GM23248 (cell line): ENCODE results near the gene ZFYVE9. TPM values are rescaled to one million over a fixed set of nuclear protein-coding genes. Genes with fewer than 3 reads are reported as not detected.

Experiments
- DNase-seq: peaks from one replicate; pipeline ENCODE4 v3.0.0-alpha.2; 2015
- H2AFZ ChIP-seq: fragments of 200-600 bp; sonication (generic); 2 replicates; pipeline ENCODE4 v1.6.1; 2016; ENCODE audit warnings: antibody characterized with exemption
- H3F3A ChIP-seq: fragments of 200-600 bp; sonication (generic); 2 replicates; pipeline ENCODE4 v1.6.1; 2016; ENCODE audit warnings: mild to moderate bottlenecking, antibody characterized with exemption, mixed run types; ENCODE audit not compliant: insufficient read depth
- H3K27ac ChIP-seq: fragments of 200-600 bp; sonication (generic); 2 replicates; pipeline ENCODE4 v1.5.1; 2016; ENCODE audit warnings: mild to moderate bottlenecking
- H3K27me3 ChIP-seq: fragments of 200-600 bp; sonication (generic); replicated peaks from 2 replicates; pipeline ENCODE4 v1.6.1; 2016; ENCODE audit warnings: mild to moderate bottlenecking; ENCODE audit not compliant: insufficient read depth
- H3K36me3 ChIP-seq: fragments of 200-600 bp; sonication (generic); 2 replicates; pipeline ENCODE4 v1.6.1; 2016; ENCODE audit warnings: low read depth, mild to moderate bottlenecking
- H3K4me1 ChIP-seq: fragments of 200-600 bp; sonication (generic); 2 replicates; pipeline ENCODE4 v1.6.1; 2016; ENCODE audit warnings: mild to moderate bottlenecking; ENCODE audit not compliant: insufficient read depth
- H3K4me2 ChIP-seq: fragments of 200-600 bp; sonication (generic); one replicate; pipeline ENCODE4 v1.6.1; 2016; ENCODE audit warnings: mild to moderate bottlenecking; ENCODE audit not compliant: unreplicated experiment
- H3K4me3 ChIP-seq: fragments of 200-600 bp; sonication (generic); 2 replicates; pipeline ENCODE4 v1.5.1; 2016; ENCODE audit warnings: mild to moderate bottlenecking
- H3K79me2 ChIP-seq: fragments of 200-600 bp; sonication (generic); 2 replicates; pipeline ENCODE4 v1.6.1; 2016; ENCODE audit warnings: mild to moderate bottlenecking; ENCODE audit not compliant: insufficient read depth
- H3K9ac ChIP-seq: fragments of 200-600 bp; sonication (generic); 2 replicates; pipeline ENCODE4 v1.6.1; 2016; ENCODE audit warnings: mild to moderate bottlenecking
- H3K9me2 ChIP-seq: fragments of 200-600 bp; sonication (generic); 2 replicates; pipeline ENCODE4 v1.6.1; 2016; ENCODE audit warnings: mixed run types, mild to moderate bottlenecking, moderate library complexity; ENCODE audit not compliant: insufficient read depth
- H3K9me3 ChIP-seq: fragments of 200-600 bp; sonication (generic); one replicate; pipeline ENCODE4 v1.6.1; 2017; ENCODE audit warnings: low read depth
- H4K20me1 ChIP-seq: fragments of 200-600 bp; sonication (generic); 2 replicates; pipeline ENCODE4 v1.6.0; 2016; ENCODE audit not compliant: insufficient read depth
- EZH2 ChIP-seq: fragments of 200-600 bp; sonication (generic); IDR thresholded peaks from 2 replicates; pipeline ENCODE4 v1.6.1; 2018; ENCODE audit warnings: antibody characterized with exemption, mild to moderate bottlenecking; ENCODE audit not compliant: insufficient read depth, poor library complexity, severe bottlenecking
- EZH2phosphoT487 ChIP-seq: fragments of 200-600 bp; sonication (generic); IDR thresholded peaks from 2 replicates; pipeline ENCODE4 v1.6.1; 2018; ENCODE audit warnings: antibody characterized with exemption, moderate library complexity, mild to moderate bottlenecking, low read depth; ENCODE audit not compliant: insufficient read depth
- WGBS, 2 experiments: methylation state at CpG; one replicate each; pipeline ENCODE4 v1.1.6; 2015 to 2017; ENCODE audit warnings: low lambda C conversion rate in 2 of 2, low coverage in 1 of 2; ENCODE audit errors: missing lambda C conversion rate in 2 of 2; 5-methylcytosine and 5-hydroxymethylcytosine counted together
- in situ Hi-C: fragments of 300-500 bp; cut with MboI; formaldehyde crosslinking; loops from 2 replicates; pipeline ENCODE4 v1.15.0; 2020
- polyA plus RNA-seq: library from polyadenylated mRNA; unstranded; fragments of >200 nt; fragmentation: Nextera tagmentation; extraction: Ambion mirVana; gene quantifications from 2 replicates; pipeline ENCODE4 v1.2.1, GENCODE V29; 2016
- total RNA-seq: library from RNA; depleted of rRNA; stranded (reverse); fragments of >200 nt; shearing (Covaris generic); gene quantifications from 2 replicates; pipeline ENCODE4 v1.2.3, GENCODE V29; 2014

Gene ZFYVE9
- total and polyA plus RNA-seq, 2 experiments from 2014 or later = 6.4 to 28.1 TPM

- Histone ChIP-seq H3K4me1 (peaks cover 6% of the 10 kb centered on the region), H2AFZ (no peak overlapping the region), H3K9me3 (no peaks in the 10 kb centered on the region), H3K9me2 (no peaks in the 10 kb centered on the region), H3F3A (no peaks in the 10 kb centered on the region), H3K4me3 (no peak overlapping the region), H3K79me2 (peaks cover 36% of the 10 kb centered on the region), H3K9ac (no peak overlapping the region), H3K27me3 (no peaks in the 10 kb centered on the region), H3K36me3 (peaks cover 27% of the 10 kb centered on the region; the same call in 1 of the 2 replicates), H4K20me1 (no peaks in the 10 kb centered on the region), H3K27ac (no peak overlapping the region), H3K4me2 (no peak overlapping the region)
- 92% methylated on average over 7 of the region's 7 CpGs for WGBS, 2 experiments
- TF ChIP-seq EZH2phosphoT487 = no peak
- no peak for TF ChIP-seq EZH2
- in situ Hi-C loops = no loop called here
- no peak for DNase-seq
These were observed 218.7 kb downstream of the ZFYVE9 start for GRCh38 chr1:52360595-52360968.

GRCh38 chr1:52364235-52364839, 222.4 kb downstream of the ZFYVE9 start:
- WGBS, 2 experiments = 90 to 92% methylated on average over 5 of the region's 5 CpGs
- Histone ChIP-seq H3K9me3 (no peaks in the 10 kb centered on the region), H2AFZ (no peak overlapping the region), H3K79me2 (peaks cover 36% of the 10 kb centered on the region), H3K4me3 (peak overlapping the region; percentile 84), H3K4me1 (peaks cover 6% of the 10 kb centered on the region), H4K20me1 (no peaks in the 10 kb centered on the region), H3K27me3 (no peaks in the 10 kb centered on the region), H3F3A (peaks cover 11% of the 10 kb centered on the region; the same call in 1 of the 2 replicates), H3K4me2 (peak overlapping the region; percentile 92), H3K27ac (peak overlapping the region; percentile 78), H3K9ac (peak overlapping the region; percentile 91), H3K9me2 (no peaks in the 10 kb centered on the region), H3K36me3 (peaks cover 6% of the 10 kb centered on the region; the same call in 1 of the 2 replicates)
- in situ Hi-C loops = no loop called here
- no peak for DNase-seq
- no peak for TF ChIP-seq EZH2phosphoT487
- no peak for TF ChIP-seq EZH2

- WGBS, 2 experiments = 6 to 7% methylated on average over 22 of the region's 22 CpGs
- no peak for TF ChIP-seq EZH2
- TF ChIP-seq EZH2phosphoT487 = no peak
- H4K20me1 ChIP-seq = no peaks in the 10 kb centered on the region
These were observed 223.3 kb downstream of the ZFYVE9 start for GRCh38 chr1:52365071-52365745.

GRCh38 chr1:52365746-52366516, 224.0 kb downstream of the ZFYVE9 start, which contains the start of gene CC2D1B:
CC2D1B (minus strand) TSS chr1:52366205; CDS start chr1:52364620, 1,585 bp downstream.
- H3K27ac ChIP-seq = peak within 1 kb of the TSS; percentile 78
- no peaks in the 10 kb centered on the region for H3K9me3 ChIP-seq
- H3K4me2 ChIP-seq = peak within 1 kb of the TSS; percentile 92
- H3K9me2 ChIP-seq = no peaks in the 10 kb centered on the region
- no peaks in the 10 kb centered on the region for H4K20me1 ChIP-seq
- in situ Hi-C loops = no loop called here
- H3K79me2 ChIP-seq = peaks cover 36% of the 10 kb centered on the region
- peak within 1 kb of the TSS; percentile 84 for H3K4me3 ChIP-seq
- H2AFZ ChIP-seq = peak within 1 kb of the TSS; percentile 82
- peaks cover 6% of the 10 kb centered on the region for H3K4me1 ChIP-seq
- 1% methylated on average over 31 to 67 of the region's 92 CpGs for WGBS, 2 experiments
- peaks cover 6% of the 10 kb centered on the region; the same call in 1 of the 2 replicates for H3K36me3 ChIP-seq
- no peaks in the 10 kb centered on the region for H3K27me3 ChIP-seq
- peak within 1 kb of the TSS; percentile 91 for H3K9ac ChIP-seq
- TF ChIP-seq EZH2 (no peak), EZH2phosphoT487 (no peak)
- peaks cover 11% of the 10 kb centered on the region; the same call in 1 of the 2 replicates for H3F3A ChIP-seq
- peak; percentile 97 for DNase-seq

More at GRCh38 chr1:52365071-52365745, 223.3 kb downstream of the ZFYVE9 start:
- DNase-seq = peak; percentile 82
- H3K36me3 ChIP-seq = peaks cover 6% of the 10 kb centered on the region; the same call in 1 of the 2 replicates
- H3K27ac ChIP-seq = peak overlapping the region; percentile 78
- peaks cover 6% of the 10 kb centered on the region for H3K4me1 ChIP-seq
- peaks cover 36% of the 10 kb centered on the region for H3K79me2 ChIP-seq
- no peaks in the 10 kb centered on the region for H3K9me2 ChIP-seq
- H3K4me2 ChIP-seq = peak overlapping the region; percentile 92
- peak overlapping the region; percentile 84 for H3K4me3 ChIP-seq
- peak overlapping the region; percentile 91 for H3K9ac ChIP-seq
- peak overlapping the region; percentile 82 for H2AFZ ChIP-seq
- H3F3A ChIP-seq = peaks cover 11% of the 10 kb centered on the region; the same call in 1 of the 2 replicates
- no peaks in the 10 kb centered on the region for H3K27me3 ChIP-seq
- in situ Hi-C loops = no loop called here
- H3K9me3 ChIP-seq = no peaks in the 10 kb centered on the region
